HG03095 (cell line): ENCODE measurements around the gene CWC25.

Source experiments
- ATAC-seq: cut with Tn5 transposase; IDR thresholded peaks from one replicate; pipeline ENCODE4 v1.9.1; 2021; ENCODE audit warnings: moderate library complexity; ENCODE audit not compliant: unreplicated experiment

Gene CWC25

GRCh38 chr17:38853292-38854219 is 28.4 kb upstream of the CWC25 start, which contains the start of gene RPL23:
Gene RPL23 (minus strand): TSS chr17:38853721. CDS start chr17:38853710, 11 bp downstream.
- ATAC-seq: peak; percentile 59

- ATAC-seq: no peak
Observed at GRCh38 chr17:38852771-38853291, 27.7 kb upstream of the CWC25 start.

DNA sequence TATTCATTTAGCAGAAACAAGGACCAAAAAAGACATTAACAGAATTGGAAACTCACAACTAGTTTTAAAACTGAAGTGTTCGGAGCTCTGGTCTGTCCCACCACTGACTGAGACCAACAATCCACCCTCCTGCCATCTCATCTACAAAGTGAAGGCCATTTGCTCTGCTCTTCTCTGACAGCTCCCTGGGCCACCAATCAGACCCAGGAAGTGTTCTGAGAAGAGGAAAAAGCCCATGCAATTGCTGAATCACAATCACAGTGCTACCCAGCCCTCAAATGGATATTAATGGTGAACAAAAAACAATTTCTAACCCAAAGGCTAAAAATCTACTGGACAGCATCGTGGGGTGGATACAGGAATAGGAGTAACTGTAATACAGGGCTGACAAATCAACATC is 26.3 kb upstream of the CWC25 start:
- no peak for ATAC-seq

GRCh38 chr17:38850374-38850773 is 25.3 kb upstream of the CWC25 start:
- ATAC-seq: no peak

DNA sequence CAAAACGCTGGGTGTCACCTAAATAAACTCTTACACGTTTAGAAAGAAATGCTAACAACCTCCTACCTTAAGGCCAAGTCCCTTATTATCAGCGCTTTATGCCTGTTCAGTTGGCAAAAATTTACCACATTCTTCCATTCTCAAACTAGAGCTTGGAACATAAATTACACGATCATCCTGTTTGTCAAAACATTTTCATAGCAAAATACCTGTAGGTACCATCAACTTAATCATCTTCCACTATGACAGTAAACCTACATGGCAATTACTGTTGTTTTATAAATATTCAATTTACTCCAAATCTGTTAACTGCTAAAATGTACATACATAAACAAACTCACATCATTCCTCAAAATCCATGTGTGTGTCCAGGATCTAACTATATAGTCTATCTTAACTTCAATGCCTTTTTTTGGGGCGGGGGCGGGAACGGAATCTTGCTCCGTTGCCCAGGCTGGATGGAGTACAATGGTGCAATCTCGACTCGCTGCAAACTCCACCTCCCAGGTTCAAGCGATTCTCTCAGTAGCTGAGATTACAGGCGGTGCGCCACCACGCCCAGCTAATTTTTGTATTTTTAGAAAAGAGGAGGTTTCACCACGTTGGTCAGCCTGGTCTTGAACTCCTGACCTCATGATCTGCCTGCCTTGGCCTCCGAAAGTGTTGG is 24.0 kb upstream of the CWC25 start:
- ATAC-seq: no peak

DNA sequence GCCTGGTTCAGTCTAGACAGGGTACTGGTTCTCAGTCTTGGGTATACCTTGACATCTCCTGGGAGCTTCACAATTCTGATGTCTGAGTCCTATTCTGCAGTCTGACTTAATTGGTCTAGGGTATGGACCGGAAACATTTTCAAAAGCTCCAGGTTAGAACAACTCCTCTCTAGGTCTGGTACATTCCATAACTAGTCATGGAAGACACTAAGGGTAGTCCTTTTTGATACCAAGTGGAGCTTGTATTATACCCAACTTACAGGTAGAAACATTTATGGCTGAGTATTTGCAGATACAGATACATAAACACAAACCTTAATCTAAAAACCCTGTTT is 23.4 kb upstream of the CWC25 start:
- ATAC-seq: no peak

DNA sequence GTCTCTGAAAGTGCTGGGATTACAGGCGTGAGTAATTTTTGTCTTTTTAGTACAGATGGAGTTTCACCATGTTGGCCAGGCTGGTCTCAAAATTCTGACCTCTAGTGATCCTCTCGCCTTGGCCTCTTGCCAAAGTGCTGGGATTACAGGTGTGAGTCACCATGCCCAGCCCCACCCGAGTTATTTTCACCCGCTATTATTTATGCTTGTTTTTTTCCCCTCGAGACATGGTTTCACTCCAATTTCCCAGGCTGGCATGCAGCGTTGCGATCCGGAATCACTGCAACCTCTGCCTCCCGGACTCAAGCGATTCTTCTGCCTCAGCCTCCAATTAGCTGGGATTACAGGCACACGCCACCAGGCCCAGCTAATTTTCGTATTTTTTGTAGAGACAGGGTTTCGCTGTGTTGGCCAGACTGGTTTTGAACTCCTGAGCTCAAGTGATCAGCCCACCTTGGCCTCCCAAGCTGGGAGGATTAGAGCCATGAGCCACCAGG is 19.2 kb upstream of the CWC25 start:
- ATAC-seq: no peak

GRCh38 chr17:38825762-38826247 is 684 bp upstream of the CWC25 start:
- no peak for ATAC-seq

- no peak for ATAC-seq
Observed at GRCh38 chr17:38815576-38816193, 9.4 kb downstream of the CWC25 start.

DNA sequence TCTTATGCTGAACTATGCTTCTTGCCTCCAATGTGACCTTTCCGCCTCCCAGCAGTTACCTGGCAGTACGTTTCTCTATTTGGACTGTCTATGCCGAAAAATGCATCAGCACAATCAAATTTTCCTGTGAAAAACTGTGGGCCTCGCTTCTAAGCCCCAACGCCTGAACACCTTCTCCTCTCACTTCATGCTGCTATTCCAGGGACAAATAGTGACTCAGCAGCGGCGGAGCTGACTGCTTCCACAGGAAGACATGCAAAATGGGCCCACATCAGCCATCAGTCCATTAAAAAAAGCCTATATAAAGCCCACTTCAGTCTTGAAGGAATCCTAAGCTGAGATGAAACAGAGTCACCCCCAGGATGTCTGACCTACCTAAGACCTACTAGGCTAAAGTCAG is 15.3 kb downstream of the CWC25 start:
- ATAC-seq: no peak

DNA sequence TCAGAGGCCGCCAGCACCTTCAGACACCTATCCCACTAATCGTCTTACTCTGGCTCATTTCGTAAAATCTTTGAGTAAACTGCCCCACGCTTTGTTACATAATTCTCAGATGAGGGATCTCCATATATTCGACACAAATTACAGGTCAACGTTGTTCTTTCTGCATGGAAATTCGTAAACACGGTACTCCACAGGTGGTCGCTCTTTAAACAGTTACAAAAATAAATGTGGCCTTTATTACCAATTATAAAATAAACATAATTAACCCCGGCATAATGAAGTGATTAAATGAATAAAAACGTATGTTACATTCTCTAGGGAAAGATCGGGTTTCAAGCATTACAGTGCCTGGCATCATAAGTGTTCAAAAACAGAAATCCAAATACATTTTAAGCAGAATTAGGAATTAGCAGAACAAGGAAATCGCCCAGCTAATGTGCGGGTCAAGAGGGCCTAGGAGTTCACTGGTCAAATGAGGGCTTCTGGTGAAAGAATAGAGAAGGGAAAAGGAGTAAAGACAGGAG is 24.8 kb downstream of the CWC25 start:
- no peak for ATAC-seq

- ATAC-seq: peak; percentile 74
Observed at GRCh38 chr17:38799501-38800236, 25.5 kb downstream of the CWC25 start, which contains the start of gene PIP4K2B. Gene PIP4K2B (minus strand): TSS chr17:38799556. CDS start chr17:38799424, 132 bp downstream.

DNA sequence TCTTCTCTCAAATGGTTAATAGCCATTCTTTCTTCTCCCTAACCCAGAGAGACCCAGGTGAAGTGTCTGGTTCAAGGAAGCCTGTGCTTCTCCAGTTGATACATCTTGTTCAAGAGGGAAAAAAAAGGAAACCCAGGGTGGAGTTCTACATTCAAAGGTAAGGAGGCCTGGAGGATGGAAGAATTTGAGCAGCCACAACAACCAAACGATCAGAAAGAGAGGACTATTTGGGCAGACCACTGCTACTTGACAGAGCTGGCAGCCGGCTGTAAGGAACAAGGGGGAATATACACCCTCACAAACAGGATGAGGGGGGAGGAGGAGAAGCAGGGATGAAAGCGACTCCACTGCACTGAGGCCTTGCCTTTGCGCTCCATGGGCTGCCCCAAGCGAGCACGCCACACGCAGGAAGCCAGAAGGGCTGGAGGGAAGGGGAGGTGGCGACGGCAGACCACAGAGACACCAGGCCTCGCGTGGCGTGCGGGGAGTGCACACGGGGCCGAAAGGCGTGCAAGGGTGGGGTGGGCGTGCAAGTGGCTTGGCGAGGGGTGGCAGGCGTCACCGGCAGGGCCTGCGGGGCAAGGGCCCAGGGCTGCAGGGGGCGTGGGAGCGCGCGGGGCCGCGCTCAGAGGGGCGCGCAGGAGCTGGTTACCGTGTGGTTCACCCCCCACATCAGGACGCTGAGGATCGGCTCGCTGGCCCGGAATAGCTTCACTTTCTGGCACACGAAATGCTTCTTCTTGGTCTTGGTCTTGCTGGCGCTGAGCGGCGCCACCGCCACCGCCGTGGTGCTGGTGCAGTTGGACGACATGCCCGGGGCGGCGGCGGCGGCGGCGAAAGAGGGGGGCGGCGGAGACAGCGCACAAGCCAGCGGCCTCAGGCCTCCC is 26.3 kb downstream of the CWC25 start:
- ATAC-seq: peak; percentile 15

- no peak for ATAC-seq
Observed at GRCh38 chr17:38797828-38798227, 27.3 kb downstream of the CWC25 start.

GRCh38 chr17:38797158-38797490 is 28.0 kb downstream of the CWC25 start:
- ATAC-seq: no peak

GRCh38 chr17:38796451-38797157 is 28.5 kb downstream of the CWC25 start:
- ATAC-seq: no peak

DNA sequence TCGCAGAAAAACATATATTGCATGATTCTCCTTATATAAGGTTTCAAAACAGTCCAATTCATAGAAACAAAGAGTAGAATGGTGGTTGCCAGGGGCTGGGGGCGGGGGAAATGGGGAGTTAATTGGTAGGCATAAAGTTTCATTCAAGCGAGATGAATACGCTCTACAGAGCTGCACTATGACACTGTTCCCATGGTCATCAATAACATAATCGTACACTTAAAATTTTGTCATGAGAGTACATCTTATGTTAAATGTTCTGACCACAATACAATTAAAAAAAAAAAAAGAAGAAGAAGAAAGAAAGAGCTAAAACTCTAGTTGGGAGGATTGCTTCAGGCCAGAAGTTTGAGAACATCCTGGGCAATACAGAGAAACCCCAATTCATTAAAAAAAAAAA is 30.9 kb downstream of the CWC25 start:
- no peak for ATAC-seq

- no peak for ATAC-seq
Observed at GRCh38 chr17:38791162-38791561, 34.0 kb downstream of the CWC25 start.
